NCI-H1417 treated with DMSO at 0.1 percent for 48 hours (cell line): ENCODE measurements around the gene HDC.

ENCODE experiments used
- DNase-seq: peaks from one replicate; lab custom pipeline; 2025; lab: John Stamatoyannopoulos, UW

Gene HDC

DNA sequence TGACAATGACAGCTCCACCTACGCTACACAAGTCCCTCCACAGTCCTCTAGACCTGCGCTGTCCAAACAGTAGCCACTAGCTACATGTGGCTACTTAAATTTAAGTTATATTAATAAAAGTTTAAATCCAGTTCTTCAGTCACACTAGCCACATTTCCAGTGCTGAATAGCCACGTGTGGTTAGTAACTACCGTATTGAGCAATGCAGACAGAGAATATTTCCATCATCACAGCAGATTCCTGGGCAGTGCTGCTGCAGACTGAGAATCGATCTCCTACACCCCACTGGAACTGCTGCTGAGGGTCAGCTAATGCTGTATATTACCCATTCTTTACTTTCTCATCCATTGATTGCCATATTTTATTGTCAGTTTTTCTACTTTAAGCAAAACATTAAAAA, 40.9 kb downstream of the HDC start:
- no peak for DNase-seq

- DNase-seq, result no peak
These were observed 43.3 kb downstream of the HDC start for GRCh38 chr15:50222181-50222580.

DNA sequence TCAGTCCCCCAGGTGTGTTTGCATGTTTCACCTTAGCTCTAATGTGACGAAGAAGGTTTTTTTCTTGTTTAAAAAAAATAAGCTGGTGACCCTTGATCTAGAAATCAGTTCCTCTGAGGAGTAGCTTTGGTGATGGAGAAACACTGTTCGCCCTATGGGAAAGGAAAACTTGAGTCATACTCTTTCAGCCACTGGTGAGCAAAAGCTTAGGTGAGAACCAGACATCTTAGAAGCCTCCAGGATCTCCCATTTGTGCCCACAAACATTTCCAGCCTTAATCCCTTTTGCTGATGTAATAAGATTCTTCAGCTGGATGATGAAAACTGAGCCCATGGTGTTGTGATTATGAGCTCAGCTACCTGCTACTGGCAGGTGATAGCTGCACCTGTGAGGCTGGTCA, 45.7 kb downstream of the HDC start:
- no peak for DNase-seq

DNA sequence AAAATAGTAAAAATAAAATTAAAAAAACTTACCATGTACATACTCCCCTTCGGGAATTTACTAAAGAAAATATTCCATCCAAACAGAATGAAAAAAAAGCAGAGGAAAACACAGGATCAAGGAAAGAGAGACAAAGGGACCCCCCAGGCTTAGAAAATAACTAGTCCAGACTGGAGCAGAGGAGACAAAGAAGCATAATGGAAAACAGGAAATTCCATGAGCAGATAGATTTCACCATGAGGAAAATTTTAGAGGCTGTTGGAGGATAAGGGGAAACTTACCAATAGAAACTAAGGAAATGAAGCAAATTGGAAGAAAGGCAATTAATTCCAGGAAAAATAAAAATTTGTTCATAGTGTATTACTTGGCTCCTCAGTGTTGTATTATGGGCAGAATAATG, 46.8 kb downstream of the HDC start:
- DNase-seq, result no peak

DNA sequence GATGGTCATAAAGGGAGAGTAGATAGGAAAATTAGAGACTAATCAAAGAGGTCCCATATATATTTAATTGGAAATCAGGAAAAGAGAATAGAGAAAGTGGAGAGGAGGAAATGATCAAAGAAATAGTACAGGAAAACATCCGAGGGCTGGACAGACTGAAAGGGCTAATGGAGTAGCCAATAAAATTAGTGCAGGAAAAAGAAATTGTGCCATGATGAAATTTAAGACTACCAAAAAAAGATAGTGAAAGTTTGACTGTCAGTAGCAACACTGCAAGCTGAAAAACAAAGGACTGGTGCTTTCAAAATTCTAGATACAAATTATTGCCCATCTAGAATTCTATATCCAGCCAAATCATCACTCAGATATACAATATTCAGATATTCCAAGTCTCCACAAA, 47.2 kb downstream of the HDC start:
- no peak for DNase-seq

- no peak for DNase-seq
These were observed 54.9 kb downstream of the HDC start for GRCh38 chr15:50210462-50211157.

- DNase-seq, result no peak
These were observed 55.7 kb downstream of the HDC start for GRCh38 chr15:50209809-50210208.

GRCh38 chr15:50206020-50206419, 59.5 kb downstream of the HDC start:
- DNase-seq, result no peak

DNA sequence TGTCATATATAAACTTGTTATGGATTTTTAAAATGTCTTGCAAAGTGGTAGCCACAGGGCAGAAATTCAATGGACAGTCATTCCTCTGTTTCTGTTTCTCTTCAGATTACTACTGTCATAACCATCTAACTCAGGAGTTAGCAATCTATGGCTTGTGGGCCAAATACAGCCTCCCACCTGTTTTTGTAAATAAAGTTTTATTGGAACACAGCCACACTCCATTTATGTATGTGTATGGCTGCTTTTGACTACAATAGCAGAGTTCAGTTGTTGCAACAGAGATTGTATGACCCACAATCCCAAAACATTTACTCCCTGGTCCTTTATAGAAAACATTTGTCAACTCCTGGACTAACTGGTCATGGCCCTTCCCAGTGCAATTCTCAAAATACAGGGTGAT, 63.5 kb downstream of the HDC start:
- no peak for DNase-seq

- no peak for DNase-seq
These were observed 72.5 kb downstream of the HDC start for GRCh38 chr15:50192926-50193620.

GRCh38 chr15:50192164-50192563, 73.4 kb downstream of the HDC start:
- DNase-seq, result no peak
